ENCODE measurements around the gene PODXL. TPM values are rescaled to one million over a fixed set of nuclear protein-coding genes. Genes with fewer than 3 reads are reported as not detected.

The PODXL gene
- total RNA-seq, 1 donor from 2014 or later: 37.7 TPM

GRCh38 chr7:131546126-131546525 is 10.3 kb downstream of the PODXL start:
- TF ChIP-seq EZH2 (IDR thresholded peaks at IDR 0.05): no peak
- no peak for TF ChIP-seq EZH2phosphoT487 (IDR thresholded peaks at IDR 0.05)
- TF ChIP-seq, protein P1, sequence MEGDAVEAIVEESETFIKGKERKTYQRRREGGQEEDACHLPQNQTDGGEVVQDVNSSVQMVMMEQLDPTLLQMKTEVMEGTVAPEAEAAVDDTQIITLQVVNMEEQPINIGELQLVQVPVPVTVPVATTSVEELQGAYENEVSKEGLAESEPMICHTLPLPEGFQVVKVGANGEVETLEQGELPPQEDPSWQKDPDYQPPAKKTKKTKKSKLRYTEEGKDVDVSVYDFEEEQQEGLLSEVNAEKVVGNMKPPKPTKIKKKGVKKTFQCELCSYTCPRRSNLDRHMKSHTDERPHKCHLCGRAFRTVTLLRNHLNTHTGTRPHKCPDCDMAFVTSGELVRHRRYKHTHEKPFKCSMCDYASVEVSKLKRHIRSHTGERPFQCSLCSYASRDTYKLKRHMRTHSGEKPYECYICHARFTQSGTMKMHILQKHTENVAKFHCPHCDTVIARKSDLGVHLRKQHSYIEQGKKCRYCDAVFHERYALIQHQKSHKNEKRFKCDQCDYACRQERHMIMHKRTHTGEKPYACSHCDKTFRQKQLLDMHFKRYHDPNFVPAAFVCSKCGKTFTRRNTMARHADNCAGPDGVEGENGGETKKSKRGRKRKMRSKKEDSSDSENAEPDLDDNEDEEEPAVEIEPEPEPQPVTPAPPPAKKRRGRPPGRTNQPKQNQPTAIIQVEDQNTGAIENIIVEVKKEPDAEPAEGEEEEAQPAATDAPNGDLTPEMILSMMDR (IDR thresholded peaks at IDR 0.05): no peak
- Histone ChIP-seq H3K27me3 (no peaks in the 10 kb centered on the region), H3K79me2 (ENCODE audit: low read depth) (peaks cover 100% of the 10 kb centered on the region), H3K9me3 (ENCODE audit: low read depth) (no peaks in the 10 kb centered on the region), H3K9ac (no peak overlapping the region), H2AFZ (replicated peaks) (no peak overlapping the region), H3K4me3 (no peak overlapping the region), H3K27ac (no peak overlapping the region), H3K4me1 (peaks cover 5% of the 10 kb centered on the region), H3K4me2 (no peak overlapping the region), H4K20me1 (ENCODE audit: low read depth) (peaks cover 5% of the 10 kb centered on the region), H3F3A (ENCODE audit: low read depth) (peaks cover 16% of the 10 kb centered on the region), H3K36me3 (no peaks in the 10 kb centered on the region)
- Mint-ChIP-seq H3K4me1 (peaks cover 28% of the 10 kb centered on the region), H3K4me3 (no peak overlapping the region), H3K27me3 (ENCODE audit: insufficient read depth, low read depth) (peaks cover 8% of the 10 kb centered on the region), H3K9me3 (no peaks in the 10 kb centered on the region), H3K27ac (peak overlapping the region; percentile 50), H3K36me3 (peaks cover 6% of the 10 kb centered on the region)
- no peak for DNase-seq (ENCODE audit: low spot score)

- H3K4me3 Mint-ChIP-seq: peak overlapping the region; percentile 9
- DNase-seq (ENCODE audit: low spot score): no peak
Measured at GRCh38 chr7:131544449-131545301, 11.8 kb downstream of the PODXL start.

GRCh38 chr7:131544021-131544420 is 12.4 kb downstream of the PODXL start:
- Histone ChIP-seq H3K4me1 (peaks cover 15% of the 10 kb centered on the region), H2AFZ (replicated peaks) (no peak overlapping the region), H3K4me3 (no peak overlapping the region), H3K9ac (no peak overlapping the region), H3K27me3 (no peaks in the 10 kb centered on the region), H3K27ac (no peak overlapping the region), H3F3A (ENCODE audit: low read depth) (peaks cover 37% of the 10 kb centered on the region), H3K4me2 (no peak overlapping the region), H3K79me2 (ENCODE audit: low read depth) (peaks cover 100% of the 10 kb centered on the region), H4K20me1 (ENCODE audit: low read depth) (peaks cover 17% of the 10 kb centered on the region), H3K9me3 (ENCODE audit: low read depth) (no peaks in the 10 kb centered on the region), H3K36me3 (no peaks in the 10 kb centered on the region)
- Mint-ChIP-seq H3K9me3 (no peaks in the 10 kb centered on the region), H3K27me3 (ENCODE audit: insufficient read depth, low read depth) (peaks cover 10% of the 10 kb centered on the region), H3K4me1 (peaks cover 41% of the 10 kb centered on the region), H3K27ac (no peak overlapping the region), H3K36me3 (peaks cover 6% of the 10 kb centered on the region), H3K4me3 (no peak overlapping the region)
- TF ChIP-seq, protein P1 (IDR thresholded peaks at IDR 0.05): no peak
- no peak for DNase-seq (ENCODE audit: low spot score)

More at GRCh38 chr7:131544449-131545301, 11.8 kb downstream of the PODXL start:
- Histone ChIP-seq H3K27ac (no peak overlapping the region), H3K27me3 (no peaks in the 10 kb centered on the region), H3K4me2 (no peak overlapping the region), H4K20me1 (ENCODE audit: low read depth) (peaks cover 11% of the 10 kb centered on the region), H3K79me2 (ENCODE audit: low read depth) (peaks cover 100% of the 10 kb centered on the region), H3F3A (ENCODE audit: low read depth) (peaks cover 31% of the 10 kb centered on the region), H3K4me1 (peaks cover 12% of the 10 kb centered on the region), H3K9ac (no peak overlapping the region), H3K4me3 (no peak overlapping the region), H3K9me3 (ENCODE audit: low read depth) (no peaks in the 10 kb centered on the region), H2AFZ (replicated peaks) (no peak overlapping the region), H3K36me3 (no peaks in the 10 kb centered on the region)
- H3K36me3 Mint-ChIP-seq: peaks cover 6% of the 10 kb centered on the region
- no peak for TF ChIP-seq EZH2phosphoT487 (IDR thresholded peaks at IDR 0.05)
- TF ChIP-seq, protein P1 (IDR thresholded peaks at IDR 0.05): no peak
- TF ChIP-seq EZH2 (IDR thresholded peaks at IDR 0.05): no peak
- H3K27me3 Mint-ChIP-seq (ENCODE audit: insufficient read depth, low read depth): peaks cover 11% of the 10 kb centered on the region
- peaks cover 37% of the 10 kb centered on the region for H3K4me1 Mint-ChIP-seq
- H3K27ac Mint-ChIP-seq: peak overlapping the region; percentile 55
- H3K9me3 Mint-ChIP-seq: no peaks in the 10 kb centered on the region

Measured in neural progenitor cell (in vitro differentiated cells).